H1 (cell line): ENCODE measurements around the gene SIK1. TPM values are rescaled to one million over a fixed set of nuclear protein-coding genes. Genes with fewer than 3 reads are reported as not detected.
"Not testable (repeated sequence)": the region's sequence is repeated elsewhere in the genome, so short reads cannot be mapped to it uniquely, and the experiment has no call there.

Experiments used
- CTCF ChIA-PET: fragments of 300-600 bp; sonication (Branson Sonifier 250); formaldehyde crosslinking; loops from one replicate; lab custom pipeline; 2021; ENCODE audit not compliant: partially characterized antibody; lab: Charles Lee
- POLR2A ChIA-PET: fragments of 300-600 bp; sonication (Branson Sonifier 250); formaldehyde crosslinking; loops from one replicate; lab custom pipeline; 2021; ENCODE audit warnings: inconsistent platforms; ENCODE audit not compliant: partially characterized antibody; lab: Charles Lee
- DNase-seq, 2 experiments: peaks; one replicate each; pipeline versions ENCODE4 v3.0.0 to v3.0.0-alpha.2; 2010 to 2022; ENCODE audit warnings: low spot score in 2 of 2, low read depth in 1 of 2, mixed read lengths in 1 of 2
- FAIRE-seq: peaks from 2 replicates; lab custom pipeline; 2011; peaks lifted over from hg19 to GRCh38; lab: Jason Lieb, UNC
- H2AFZ ChIP-seq: 2 replicates; pipeline ENCODE4 v1.8.1; 2012; ENCODE audit warnings: low read length, inconsistent platforms
- H2AK5ac ChIP-seq: 2 replicates; pipeline ENCODE4 v1.6.1; 2013; ENCODE audit warnings: low read depth, low read length
- H2BK120ac ChIP-seq: replicated peaks from 2 replicates; pipeline ENCODE3; 2013; ENCODE audit warnings: low read depth, low read length, inconsistent platforms
- H2BK12ac ChIP-seq: 2 replicates; pipeline ENCODE4 v1.6.1; 2013; ENCODE audit warnings: low read depth, low read length
- H2BK15ac ChIP-seq: 2 replicates; pipeline ENCODE4 v1.6.1; 2013; ENCODE audit warnings: low read length
- H2BK20ac ChIP-seq: 2 replicates; pipeline ENCODE4 v1.6.1; 2013; ENCODE audit warnings: low read length
- H2BK5ac ChIP-seq: 2 replicates; pipeline ENCODE4 v1.6.1; 2013; ENCODE audit warnings: low read depth, low read length
- H3K14ac ChIP-seq: 2 replicates; pipeline ENCODE4 v1.6.1; 2013; ENCODE audit warnings: inconsistent platforms; ENCODE audit not compliant: insufficient read length
- H3K18ac ChIP-seq: 2 replicates; pipeline ENCODE4 v1.6.1; 2013; ENCODE audit warnings: low read length; ENCODE audit errors: extremely low read depth
- H3K23ac ChIP-seq: 2 replicates; pipeline ENCODE4 v1.6.1; 2013; ENCODE audit warnings: inconsistent platforms; ENCODE audit not compliant: insufficient read length
- H3K23me2 ChIP-seq: 2 replicates; pipeline ENCODE4 v1.6.1; 2013; ENCODE audit warnings: low read depth, low read length
- H3K27ac ChIP-seq: 2 replicates; pipeline ENCODE4 v1.6.1; 2011; ENCODE audit warnings: low read depth, low read length, inconsistent platforms
- H3K27me3 ChIP-seq, 4 experiments: replicated peaks in 1 of 4; 1 replicate in 1 of 4; 2 replicates in 3 of 4; pipeline versions ENCODE4 v1.6.1 to v1.8.1; 2011 to 2013; ENCODE audit warnings: low read length in 3 of 4, mild to moderate bottlenecking in 3 of 4, inconsistent platforms in 2 of 4, mixed read lengths in 2 of 4, moderate library complexity in 1 of 4; ENCODE audit not compliant: control insufficient read depth in 3 of 4, insufficient read depth in 3 of 4; ENCODE audit errors: extremely low read depth in 1 of 4
- H3K36me3 ChIP-seq, 4 experiments: 2 replicates each; pipeline versions ENCODE4 v1.6.1 to v1.8.1; 2011 to 2013; ENCODE audit warnings: mild to moderate bottlenecking in 4 of 4, low read length in 3 of 4, moderate library complexity in 2 of 4, control low read depth in 1 of 4, inconsistent platforms in 1 of 4; ENCODE audit not compliant: insufficient read depth in 4 of 4, control insufficient read depth in 2 of 4
- H3K4ac ChIP-seq: replicated peaks from 2 replicates; pipeline ENCODE3; 2013; ENCODE audit warnings: low read length, low read depth, mixed read lengths, inconsistent platforms; ENCODE audit not compliant: insufficient read length
- H3K4me1 ChIP-seq, 4 experiments: replicated peaks in 1 of 4; 1 replicate in 1 of 4; 2 replicates in 3 of 4; pipeline versions ENCODE4 v1.6.1 to v1.8.1; 2011 to 2013; ENCODE audit warnings: low read length in 3 of 4, inconsistent platforms in 2 of 4, mixed read lengths in 1 of 4; ENCODE audit not compliant: insufficient read depth in 4 of 4, control insufficient read depth in 3 of 4
- H3K4me2 ChIP-seq, 2 experiments: 2 replicates each; pipeline versions ENCODE4 v1.6.1 to v1.8.1; 2011 to 2013; ENCODE audit warnings: low read depth in 2 of 2, low read length in 2 of 2, control low read depth in 1 of 2, inconsistent platforms in 1 of 2, mild to moderate bottlenecking in 1 of 2; ENCODE audit not compliant: insufficient read depth in 1 of 2
- H3K4me3 ChIP-seq, 4 experiments: fragments of 200-600, 300-600 bp in 1 of 4; sonication (generic), shearing (Covaris generic), sonication (Bioruptor Twin) in 1 of 4; 2 replicates each; pipeline versions ENCODE4 v1.5.1 to v1.8.1; 2011 to 2016; ENCODE audit warnings: low read length in 4 of 4, low read depth in 3 of 4, control low read depth in 2 of 4, inconsistent platforms in 2 of 4, mild to moderate bottlenecking in 2 of 4, mixed read lengths in 1 of 4, moderate library complexity in 1 of 4; ENCODE audit not compliant: insufficient read depth in 2 of 4; ENCODE audit errors: extremely low read depth in 1 of 4
- H3K56ac ChIP-seq: replicated peaks from 2 replicates; pipeline ENCODE3; 2013; ENCODE audit warnings: low read depth, mild to moderate bottlenecking, mixed read lengths, low read length, inconsistent platforms; ENCODE audit not compliant: insufficient read length
- H3K79me1 ChIP-seq: 2 replicates; pipeline ENCODE4 v1.6.1; 2013; ENCODE audit warnings: low read depth, low read length, control low read depth
- H3K79me2 ChIP-seq, 2 experiments: 2 replicates each; pipeline versions ENCODE4 v1.6.1 to v1.8.1; 2012 to 2013; ENCODE audit warnings: low read length in 2 of 2, mild to moderate bottlenecking in 2 of 2, inconsistent platforms in 1 of 2; ENCODE audit not compliant: insufficient read depth in 2 of 2, control insufficient read depth in 1 of 2
- H3K9ac ChIP-seq, 4 experiments: replicated peaks in 1 of 4; 1 replicate in 1 of 4; 2 replicates in 3 of 4; pipeline versions ENCODE4 v1.6.1 to v1.8.1; 2011 to 2013; ENCODE audit warnings: low read depth in 3 of 4, low read length in 3 of 4, control low read depth in 2 of 4, mild to moderate bottlenecking in 2 of 4, moderate library complexity in 2 of 4, inconsistent platforms in 1 of 4; ENCODE audit errors: extremely low read depth in 1 of 4
- H3K9me3 ChIP-seq, 2 experiments: 2 replicates each; pipeline versions ENCODE4 v1.6.1 to v1.8.1; 2012 to 2013; ENCODE audit warnings: mild to moderate bottlenecking in 2 of 2, moderate library complexity in 2 of 2, control low read depth in 1 of 2, inconsistent platforms in 1 of 2, low read depth in 1 of 2, low read length in 1 of 2, mixed read lengths in 1 of 2; ENCODE audit not compliant: insufficient read depth in 2 of 2
- H4K20me1 ChIP-seq, 2 experiments: replicated peaks in 1 of 2; 2 replicates each; pipeline versions ENCODE3 to v1.8.1; 2011 to 2013; ENCODE audit warnings: inconsistent platforms in 2 of 2, low read length in 2 of 2, mild to moderate bottlenecking in 1 of 2; ENCODE audit not compliant: insufficient read depth in 2 of 2, control insufficient read depth in 1 of 2
- H4K5ac ChIP-seq: 2 replicates; pipeline ENCODE4 v1.6.1; 2013; ENCODE audit warnings: low read length, low read depth, mixed read lengths, inconsistent platforms; ENCODE audit not compliant: insufficient read length
- H4K8ac ChIP-seq: 2 replicates; pipeline ENCODE4 v1.8.0; 2013; ENCODE audit warnings: mild to moderate bottlenecking, moderate library complexity, low read length, inconsistent platforms; ENCODE audit not compliant: insufficient read depth; ENCODE audit errors: extremely low read depth
- H4K91ac ChIP-seq: replicated peaks from 2 replicates; pipeline ENCODE3; 2013; ENCODE audit warnings: low read length, mixed read lengths, inconsistent platforms; ENCODE audit not compliant: insufficient read length
- WGBS, 2 experiments: shearing (Covaris generic) in 1 of 2; methylation state at CpG; one replicate each; pipeline versions ENCODE4 v1.1.6 to v1.1.7; 2013 to 2015; ENCODE audit warnings: low lambda C conversion rate in 2 of 2, mixed read lengths in 2 of 2, inconsistent platforms in 1 of 2, low coverage in 1 of 2, missing lambda C conversion rate in 1 of 2; ENCODE audit not compliant: insufficient replicate concordance in 2 of 2, insufficient coverage in 1 of 2, insufficient read length in 1 of 2; ENCODE audit errors: extremely low coverage in 1 of 2, missing lambda C conversion rate in 1 of 2; 5-methylcytosine and 5-hydroxymethylcytosine counted together
- polyA plus RNA-seq, 7 experiments: library from polyadenylated mRNA; depleted of rRNA in 3 of 7; stranded (reverse) in 5 of 7; unstranded in 2 of 7; fragments of >200 nt in 5 of 7; fragments of 200-250 nt in 2 of 7; gene quantifications; 1 replicate in 5 of 7; 2 replicates in 1 of 7; 4 replicates in 1 of 7; pipeline versions ENCODE4 v1.2.1 to v1.2.3, GENCODE V29; 2011 to 2013; ENCODE audit warnings: missing spikeins in 2 of 7, mixed read lengths in 2 of 7
- total RNA-seq: library from RNA; stranded (reverse); fragmentation: NEBNext Ultra II Directional; extraction: Animal tissue kit (Norgen Biotek cat#: 25700); gene quantifications from 2 replicates; pipeline ENCODE4 v1.2.1, GENCODE V29; 2021

Gene SIK1
- total and polyA plus RNA-seq, 2 of the 8 experiments (the other 6 are each of a cell fraction or from before 2014, with no cell fraction given), result 1.5 to 6.7 TPM

DNA sequence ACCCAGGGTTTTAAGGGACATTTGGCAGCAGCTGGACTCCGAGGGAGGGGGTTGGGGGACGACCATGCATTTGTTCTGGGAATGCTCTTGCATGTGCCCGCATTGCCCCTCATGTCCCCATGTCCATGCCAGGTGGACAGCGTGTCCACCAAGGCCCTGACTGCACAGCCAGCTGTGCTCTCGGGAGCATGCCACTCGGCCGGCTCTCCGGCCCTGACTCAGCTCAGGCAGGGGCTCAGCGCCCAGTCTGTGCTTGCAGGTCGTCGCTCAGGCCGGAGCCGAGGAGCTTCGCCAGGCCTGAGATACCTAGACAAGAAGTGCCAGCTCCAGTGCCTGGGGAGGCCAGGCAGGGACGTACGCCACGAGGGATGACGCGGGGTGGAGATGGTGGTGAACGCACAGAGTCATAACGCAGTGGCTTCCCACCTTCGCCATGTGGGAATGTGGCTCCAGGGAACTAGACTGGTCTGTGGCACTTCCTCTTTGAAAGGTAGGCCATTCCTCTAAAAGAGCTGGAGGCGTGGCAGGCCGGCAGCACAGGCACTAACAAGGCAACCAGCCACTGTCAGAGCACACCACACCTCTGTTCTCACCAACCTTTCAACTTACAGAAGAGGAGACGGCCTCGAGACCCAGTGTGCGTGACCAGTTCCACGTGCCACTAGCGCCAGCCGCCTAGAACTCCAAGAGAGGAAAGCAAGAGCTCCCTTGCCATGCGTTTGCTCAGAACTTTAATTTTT, 43.0 kb upstream of the SIK1 start:
- H3K23me2 ChIP-seq, H2BK20ac ChIP-seq, H3K27ac ChIP-seq, FAIRE-seq, H3K79me2 ChIP-seq, CTCF ChIA-PET, H2AK5ac ChIP-seq, H3K4me3 ChIP-seq, H2BK12ac ChIP-seq, POLR2A ChIA-PET, H2BK120ac ChIP-seq, H2BK5ac ChIP-seq, H3K9ac ChIP-seq, H3K56ac ChIP-seq, H3K4me2 ChIP-seq, H3K36me3 ChIP-seq, H3K27me3 ChIP-seq, H3K14ac ChIP-seq, H3K79me1 ChIP-seq, H3K23ac ChIP-seq, H2BK15ac ChIP-seq, H3K4ac ChIP-seq, H3K18ac ChIP-seq, H3K4me1 ChIP-seq, H3K9me3 ChIP-seq, DNase-seq, H4K91ac ChIP-seq, H4K20me1 ChIP-seq, H2AFZ ChIP-seq, H4K8ac ChIP-seq, H4K5ac ChIP-seq: not testable (repeated sequence)
- no CpG with 5 or more reads among the region's 31 CpGs for WGBS, 2 experiments
